Gastrocnemius medialis (tissue), 4 donors: Measurements from ENCODE around the gene PRCC.

Experiments
- POLR2A ChIP-seq, 2 donors: fragments of 450-650 bp; IDR thresholded peaks; one replicate each; pipeline ENCODE4 v1.6.1; 2017; ENCODE audit warnings: antibody characterized with exemption in 2 of 2, mild to moderate bottlenecking in 2 of 2, moderate library complexity in 2 of 2
- TF ChIP-seq, protein P1 (sequence below), 5 experiments: fragments of 450-650 bp in 3 of 5; fragments of 200-600 bp in 2 of 5; sonication (generic) in 2 of 5; IDR thresholded peaks in 4 of 5; conservative IDR thresholded peaks in 1 of 5; 1 replicate in 4 of 5; 2 replicates in 1 of 5; pipeline ENCODE4 v1.5.1; 2016 to 2019; ENCODE audit warnings: antibody characterized with exemption in 5 of 5, mild to moderate bottlenecking in 3 of 5, moderate library complexity in 3 of 5

DNA sequence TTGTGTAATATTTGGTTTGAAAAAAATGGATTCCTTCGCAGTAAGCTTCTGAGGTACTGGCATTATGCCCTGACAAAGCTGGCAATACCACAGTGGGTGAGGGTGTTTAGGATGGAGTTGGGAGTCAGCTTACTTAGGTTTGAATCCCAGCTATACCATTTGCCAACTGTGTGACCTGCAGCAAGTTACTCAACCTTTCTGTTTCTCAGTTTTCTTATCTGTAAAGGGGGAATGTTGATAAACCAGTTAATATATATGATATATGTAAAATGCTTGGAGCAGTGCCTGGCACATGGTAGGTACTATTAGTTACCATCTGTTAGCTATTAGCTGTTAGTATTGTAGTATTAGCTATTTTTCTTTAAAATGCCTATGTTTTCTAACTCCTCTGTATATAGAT lies 11.0 kb upstream of the PRCC start:
- TF ChIP-seq, protein P1, sequence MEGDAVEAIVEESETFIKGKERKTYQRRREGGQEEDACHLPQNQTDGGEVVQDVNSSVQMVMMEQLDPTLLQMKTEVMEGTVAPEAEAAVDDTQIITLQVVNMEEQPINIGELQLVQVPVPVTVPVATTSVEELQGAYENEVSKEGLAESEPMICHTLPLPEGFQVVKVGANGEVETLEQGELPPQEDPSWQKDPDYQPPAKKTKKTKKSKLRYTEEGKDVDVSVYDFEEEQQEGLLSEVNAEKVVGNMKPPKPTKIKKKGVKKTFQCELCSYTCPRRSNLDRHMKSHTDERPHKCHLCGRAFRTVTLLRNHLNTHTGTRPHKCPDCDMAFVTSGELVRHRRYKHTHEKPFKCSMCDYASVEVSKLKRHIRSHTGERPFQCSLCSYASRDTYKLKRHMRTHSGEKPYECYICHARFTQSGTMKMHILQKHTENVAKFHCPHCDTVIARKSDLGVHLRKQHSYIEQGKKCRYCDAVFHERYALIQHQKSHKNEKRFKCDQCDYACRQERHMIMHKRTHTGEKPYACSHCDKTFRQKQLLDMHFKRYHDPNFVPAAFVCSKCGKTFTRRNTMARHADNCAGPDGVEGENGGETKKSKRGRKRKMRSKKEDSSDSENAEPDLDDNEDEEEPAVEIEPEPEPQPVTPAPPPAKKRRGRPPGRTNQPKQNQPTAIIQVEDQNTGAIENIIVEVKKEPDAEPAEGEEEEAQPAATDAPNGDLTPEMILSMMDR (IDR thresholded peaks at IDR 0.05 in 4 of 5, conservative IDR thresholded peaks at IDR 0.05 in 1 of 5) = no peak
- no peak for TF ChIP-seq POLR2A (IDR thresholded peaks at IDR 0.05)
